DOHH2 (cell line): Measurements from ENCODE around the gene SRC.

Source experiments
- EZH2phosphoT487 ChIP-seq: fragments of 200-600 bp; sonication (generic); IDR thresholded peaks from 2 replicates; pipeline ENCODE4 v1.6.1; 2017; ENCODE audit warnings: borderline replicate concordance, mild to moderate bottlenecking, antibody characterized with exemption, low read length, moderate library complexity, mixed read lengths
- TF ChIP-seq, protein P1 (sequence below): fragments of 200-600 bp; sonication (generic); IDR thresholded peaks from one replicate; pipeline ENCODE4 v1.5.1; 2014; ENCODE audit warnings: antibody characterized with exemption, mild to moderate bottlenecking, low read depth, low read length; ENCODE audit not compliant: poor library complexity, severe bottlenecking

DNA sequence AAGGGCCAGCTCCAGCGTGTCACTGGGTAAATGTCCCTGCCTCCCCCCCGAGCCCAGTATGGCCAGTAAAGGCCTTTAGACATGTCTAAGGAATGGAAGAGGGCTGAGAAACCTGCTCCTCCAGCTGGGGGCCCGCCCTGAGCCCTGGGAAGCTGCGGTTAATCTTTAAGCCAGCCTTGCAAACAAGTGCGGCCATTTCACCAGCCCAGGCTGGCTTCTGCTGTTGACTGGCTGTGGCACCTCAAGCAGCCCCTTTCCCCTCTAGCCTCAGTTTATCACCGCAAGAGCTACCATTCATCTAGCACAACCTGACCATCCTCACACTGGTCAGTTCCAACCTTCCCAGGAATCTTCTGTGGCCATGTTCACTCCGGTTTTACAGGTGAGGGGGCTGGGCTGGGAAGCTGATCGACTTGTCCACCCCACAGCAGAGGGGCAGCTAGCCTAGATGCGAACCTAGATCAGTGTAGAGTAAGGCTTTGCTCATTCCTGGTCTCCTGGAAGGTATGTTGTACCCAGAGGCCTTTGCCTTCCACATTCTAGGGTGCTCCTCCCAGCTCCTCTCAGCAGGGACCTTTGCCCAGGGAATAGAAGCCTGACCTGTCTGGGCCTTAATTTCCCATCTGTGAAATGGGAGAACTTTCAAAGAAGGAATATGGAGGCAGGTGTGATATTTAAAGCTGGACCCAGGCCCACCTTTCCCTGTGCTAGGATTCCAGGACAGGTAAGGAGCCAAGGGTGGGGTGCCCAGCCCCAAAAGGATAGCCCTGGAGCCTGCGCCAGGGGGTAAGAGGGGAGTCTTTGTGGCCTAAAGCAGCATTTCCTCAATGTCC, 1.2 kb upstream of the SRC start:
- TF ChIP-seq, protein P1, sequence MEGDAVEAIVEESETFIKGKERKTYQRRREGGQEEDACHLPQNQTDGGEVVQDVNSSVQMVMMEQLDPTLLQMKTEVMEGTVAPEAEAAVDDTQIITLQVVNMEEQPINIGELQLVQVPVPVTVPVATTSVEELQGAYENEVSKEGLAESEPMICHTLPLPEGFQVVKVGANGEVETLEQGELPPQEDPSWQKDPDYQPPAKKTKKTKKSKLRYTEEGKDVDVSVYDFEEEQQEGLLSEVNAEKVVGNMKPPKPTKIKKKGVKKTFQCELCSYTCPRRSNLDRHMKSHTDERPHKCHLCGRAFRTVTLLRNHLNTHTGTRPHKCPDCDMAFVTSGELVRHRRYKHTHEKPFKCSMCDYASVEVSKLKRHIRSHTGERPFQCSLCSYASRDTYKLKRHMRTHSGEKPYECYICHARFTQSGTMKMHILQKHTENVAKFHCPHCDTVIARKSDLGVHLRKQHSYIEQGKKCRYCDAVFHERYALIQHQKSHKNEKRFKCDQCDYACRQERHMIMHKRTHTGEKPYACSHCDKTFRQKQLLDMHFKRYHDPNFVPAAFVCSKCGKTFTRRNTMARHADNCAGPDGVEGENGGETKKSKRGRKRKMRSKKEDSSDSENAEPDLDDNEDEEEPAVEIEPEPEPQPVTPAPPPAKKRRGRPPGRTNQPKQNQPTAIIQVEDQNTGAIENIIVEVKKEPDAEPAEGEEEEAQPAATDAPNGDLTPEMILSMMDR: no peak
- no peak for TF ChIP-seq EZH2phosphoT487
